HG03575 (cell line): ENCODE results near the gene TMEM132A.
"Not testable (repeated sequence)": the region's sequence is repeated elsewhere in the genome, so short reads cannot be mapped to it uniquely, and the experiment has no call there.

ENCODE experiments used
- ATAC-seq: cut with Tn5 transposase; IDR thresholded peaks from one replicate; pipeline ENCODE4 v1.9.1; 2021; ENCODE audit not compliant: unreplicated experiment, insufficient number of reproducible peaks, low FRiP score; ENCODE audit errors: extremely low read depth

TMEM132A gene

DNA sequence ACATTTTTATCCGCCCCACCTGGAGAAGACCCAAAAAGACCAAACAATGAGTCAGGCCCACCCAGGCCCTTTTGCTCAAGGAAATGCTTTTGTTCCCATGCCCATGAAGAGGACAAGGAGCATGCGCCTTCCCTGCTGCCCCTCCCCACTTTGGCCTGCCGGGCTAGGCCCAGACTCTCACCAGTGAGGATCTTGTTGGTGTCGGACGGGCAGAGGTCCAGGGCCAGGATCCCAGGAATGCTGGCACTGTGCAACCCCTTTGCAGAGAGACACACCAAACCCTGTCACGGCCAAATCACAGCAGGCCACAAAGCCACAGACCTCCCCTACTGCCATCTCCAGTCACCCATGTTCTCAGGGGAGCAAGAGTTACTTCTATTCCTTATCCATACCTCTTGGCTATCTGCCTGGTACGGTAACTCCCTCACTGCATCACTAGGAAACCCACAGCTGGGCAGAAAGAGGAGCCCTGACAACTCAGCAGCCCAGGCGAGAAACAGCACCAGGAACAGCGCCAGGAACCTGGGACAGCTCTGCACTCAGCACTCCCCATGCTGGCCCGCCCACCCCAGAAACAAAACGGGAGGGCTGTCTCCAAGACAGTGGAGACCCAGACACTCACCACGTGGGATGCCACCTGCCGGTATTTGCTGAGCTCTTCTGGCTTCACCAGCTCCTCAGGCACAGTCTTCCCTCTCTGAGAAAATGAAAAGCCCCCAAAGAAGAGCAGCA lies 23.4 kb upstream of the TMEM132A start:
- ATAC-seq: no peak

DNA sequence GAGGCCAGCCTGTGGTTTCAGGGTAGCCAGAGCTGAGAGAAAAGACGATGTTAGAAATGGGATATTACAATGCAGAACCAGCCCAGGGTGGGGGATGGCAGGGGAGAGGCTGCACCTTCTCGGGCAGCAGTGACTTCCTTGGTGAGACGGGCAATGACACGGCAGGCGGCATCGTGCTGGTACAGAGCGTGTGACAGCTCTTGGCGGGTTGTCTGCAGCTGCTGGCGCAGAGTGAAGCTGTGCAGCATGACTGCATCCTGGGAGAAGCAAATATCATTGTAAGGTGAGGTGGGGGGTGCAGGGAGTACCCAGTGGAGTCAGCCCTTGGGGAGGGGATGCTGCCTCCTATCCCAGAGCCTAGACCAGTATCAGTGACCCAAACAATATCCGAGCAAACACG lies 21.6 kb upstream of the TMEM132A start:
- ATAC-seq: no peak

GRCh38 chr11:60905047-60905446 lies 19.2 kb upstream of the TMEM132A start:
- no peak for ATAC-seq

GRCh38 chr11:60905551-60906113 lies 18.6 kb upstream of the TMEM132A start:
- no peak for ATAC-seq

DNA sequence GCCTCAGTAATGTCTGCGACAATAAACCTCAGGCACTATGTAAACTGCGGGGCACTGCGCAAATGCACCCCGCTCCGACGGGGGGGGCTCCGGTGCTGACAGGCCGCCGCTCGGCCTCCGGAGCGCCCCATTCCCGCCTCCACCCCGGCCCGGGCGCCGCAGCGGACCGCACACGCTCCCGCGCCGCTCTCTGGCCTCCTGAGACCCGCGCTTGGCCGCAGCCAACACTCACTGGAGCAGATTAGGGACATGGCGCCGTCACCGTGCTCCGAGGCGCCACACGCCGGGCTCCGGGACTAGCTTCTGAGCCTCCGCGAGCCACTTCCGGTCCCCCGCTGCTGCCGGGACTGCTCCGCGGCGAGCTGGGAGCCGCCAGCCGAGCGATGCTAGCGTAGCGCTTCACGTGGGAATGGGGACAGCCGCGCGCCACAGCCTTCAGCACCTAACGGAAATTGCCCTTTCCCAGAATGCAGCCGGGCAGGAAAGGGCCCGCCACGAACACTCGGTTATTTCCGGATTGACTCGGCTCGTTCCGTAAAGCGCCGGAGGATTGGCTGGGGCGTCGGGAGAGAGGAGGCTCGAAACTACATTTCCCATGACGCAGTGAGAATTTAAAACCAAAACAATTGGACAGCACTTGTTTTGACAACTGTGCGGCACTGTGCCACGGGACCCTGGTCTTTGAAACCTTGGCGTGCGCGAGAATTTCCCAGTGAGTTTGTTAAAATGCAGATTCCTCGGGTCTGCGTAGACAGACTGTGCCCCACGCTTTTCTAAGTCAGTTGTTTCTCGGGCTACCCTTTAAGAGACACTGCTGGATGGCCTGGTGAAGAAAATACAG lies 17.9 kb upstream of the TMEM132A start, which contains the start of gene PRPF19:
Gene PRPF19, minus strand, starts transcription at position 454 of the 841 bp plus-strand sequence. Its CDS starts 203 bp downstream, at position 251.
- ATAC-seq: peak; percentile 44

- no peak for ATAC-seq
These were observed 15.5 kb upstream of the TMEM132A start for GRCh38 chr11:60908803-60909202.

- not testable (repeated sequence) for ATAC-seq
These were observed 14.5 kb upstream of the TMEM132A start for GRCh38 chr11:60909680-60910280.

DNA sequence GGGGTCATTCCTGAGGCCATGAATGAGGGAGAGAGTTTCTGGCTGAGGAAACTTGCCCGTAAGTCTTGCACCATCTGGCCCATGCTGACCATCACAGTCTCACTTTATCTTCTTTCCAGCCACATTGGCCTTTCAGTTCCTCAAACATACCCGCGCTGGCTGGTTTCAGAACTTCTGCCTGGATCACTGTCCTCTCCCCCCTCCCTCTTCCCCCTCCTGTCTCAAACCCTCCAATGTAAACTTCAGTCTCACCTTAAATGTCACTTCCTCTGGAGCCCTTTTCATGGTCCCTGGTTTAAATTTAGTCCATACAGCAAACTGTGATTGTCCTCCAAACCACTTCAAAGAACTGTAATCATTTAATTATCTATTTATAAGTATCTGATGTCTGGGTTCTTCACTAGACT lies 14.0 kb upstream of the TMEM132A start:
- no peak for ATAC-seq

GRCh38 chr11:60910711-60911380 lies 13.4 kb upstream of the TMEM132A start:
- ATAC-seq: no peak

- no peak for ATAC-seq
These were observed 11.9 kb upstream of the TMEM132A start for GRCh38 chr11:60912223-60912850.

DNA sequence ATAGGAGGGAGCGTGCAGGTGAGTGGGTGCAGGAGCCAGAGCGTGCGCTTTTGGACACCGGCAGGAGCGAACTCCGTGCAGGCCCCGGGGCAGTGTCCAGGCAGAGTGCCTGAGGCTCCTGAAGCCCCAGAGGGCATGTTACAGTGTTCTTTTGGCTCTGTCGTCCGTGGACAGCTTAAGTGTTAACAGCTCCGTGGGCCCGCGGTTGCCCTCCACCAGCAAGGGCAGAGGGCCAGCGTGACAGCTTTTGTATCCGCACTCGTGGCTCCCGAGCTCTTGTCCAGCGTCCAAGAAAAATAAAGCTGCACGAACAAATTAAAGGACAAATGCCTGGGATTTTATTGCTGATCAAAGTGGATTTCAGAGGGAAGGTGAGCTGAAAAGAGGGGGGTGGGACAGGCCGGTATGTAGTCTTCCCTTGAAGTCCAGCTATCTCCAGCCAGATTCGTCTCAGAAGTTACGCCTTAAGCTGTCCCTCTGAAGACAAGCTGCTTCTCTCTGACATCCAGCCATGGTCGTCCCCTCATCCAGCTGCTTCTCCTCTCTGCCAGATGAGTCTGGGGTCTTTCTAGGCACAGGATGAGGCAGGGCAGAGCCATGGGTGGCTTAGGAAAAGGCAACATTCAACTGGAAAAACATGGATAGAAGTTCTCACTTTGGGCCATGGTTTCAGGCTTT lies 11.3 kb upstream of the TMEM132A start:
- ATAC-seq: no peak

DNA sequence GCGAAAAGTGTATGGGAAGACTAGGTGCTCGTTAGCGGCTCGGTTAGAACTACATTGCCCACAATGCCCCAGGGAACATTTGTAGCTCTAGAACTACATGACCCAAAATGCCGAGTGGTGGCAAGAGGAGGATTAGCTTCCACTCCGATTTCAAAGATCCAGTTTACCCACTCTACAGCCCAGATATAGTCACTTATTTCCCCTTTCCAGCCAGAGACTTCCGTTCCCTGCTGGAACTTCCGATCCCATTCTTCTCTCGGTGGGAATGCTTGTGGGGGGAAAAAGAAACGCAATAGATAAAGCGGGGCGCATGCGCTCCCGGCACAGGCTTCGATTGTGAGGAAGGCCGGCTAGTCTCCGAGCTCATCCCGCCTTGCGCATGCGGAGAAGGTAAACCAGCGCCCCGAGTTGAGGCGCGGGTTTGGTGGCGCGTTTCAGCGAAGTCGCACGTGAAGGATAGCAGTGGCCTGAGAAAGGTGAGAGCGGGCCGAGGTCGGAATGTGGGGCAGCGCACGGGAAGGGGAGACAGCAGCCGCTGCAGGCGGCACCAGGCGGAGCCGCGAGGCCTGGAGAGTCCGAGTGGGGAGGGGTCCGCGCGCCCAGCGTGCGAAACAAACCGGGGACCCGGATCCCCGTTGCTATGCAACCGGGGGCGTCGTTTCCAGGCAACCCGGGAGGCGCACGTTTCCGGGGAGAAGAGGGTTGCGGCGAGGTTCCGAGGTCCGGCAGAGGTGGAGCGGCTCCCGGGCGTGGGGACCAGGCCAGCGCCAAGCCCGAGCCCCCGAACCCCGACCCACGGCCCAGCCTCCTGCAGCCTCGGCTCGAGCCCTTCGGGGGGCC lies 10.2 kb upstream of the TMEM132A start, which contains the start of gene TMEM109:
Gene TMEM109, plus strand, starts transcription at position 366 of the 840 bp plus-strand sequence. CDS start 5,536 bp downstream, outside the sequence.
- peak; percentile 25 for ATAC-seq

DNA sequence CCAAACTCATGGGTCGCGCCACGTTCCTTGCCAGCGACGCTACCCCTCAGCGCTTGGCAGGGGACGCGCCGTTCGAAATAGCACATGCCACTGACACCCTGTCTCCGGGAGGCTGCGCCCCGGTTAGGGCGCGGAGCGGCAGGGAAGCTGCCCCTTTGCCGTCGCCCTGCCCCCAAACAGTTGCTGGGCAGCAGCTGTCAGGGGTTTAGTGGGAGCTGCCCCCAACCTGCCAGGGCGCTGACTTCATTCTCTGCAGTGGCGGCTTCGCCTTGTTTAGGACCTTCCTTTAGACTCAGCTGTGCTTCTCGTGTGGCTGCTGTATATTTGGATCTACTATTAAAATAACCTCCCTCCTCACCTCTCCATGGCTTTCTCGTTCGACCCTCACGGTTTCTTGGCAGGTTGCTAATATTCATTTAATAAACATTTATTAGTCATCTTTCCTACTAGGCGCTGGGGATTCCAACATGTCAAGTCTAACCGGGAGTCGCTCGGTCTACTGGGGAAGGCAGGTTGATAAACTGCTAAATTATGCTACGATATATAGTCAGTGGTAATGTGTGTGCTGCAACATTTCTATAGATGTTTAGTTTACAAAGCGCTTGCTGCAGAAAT lies 9.5 kb upstream of the TMEM132A start:
- no peak for ATAC-seq

DNA sequence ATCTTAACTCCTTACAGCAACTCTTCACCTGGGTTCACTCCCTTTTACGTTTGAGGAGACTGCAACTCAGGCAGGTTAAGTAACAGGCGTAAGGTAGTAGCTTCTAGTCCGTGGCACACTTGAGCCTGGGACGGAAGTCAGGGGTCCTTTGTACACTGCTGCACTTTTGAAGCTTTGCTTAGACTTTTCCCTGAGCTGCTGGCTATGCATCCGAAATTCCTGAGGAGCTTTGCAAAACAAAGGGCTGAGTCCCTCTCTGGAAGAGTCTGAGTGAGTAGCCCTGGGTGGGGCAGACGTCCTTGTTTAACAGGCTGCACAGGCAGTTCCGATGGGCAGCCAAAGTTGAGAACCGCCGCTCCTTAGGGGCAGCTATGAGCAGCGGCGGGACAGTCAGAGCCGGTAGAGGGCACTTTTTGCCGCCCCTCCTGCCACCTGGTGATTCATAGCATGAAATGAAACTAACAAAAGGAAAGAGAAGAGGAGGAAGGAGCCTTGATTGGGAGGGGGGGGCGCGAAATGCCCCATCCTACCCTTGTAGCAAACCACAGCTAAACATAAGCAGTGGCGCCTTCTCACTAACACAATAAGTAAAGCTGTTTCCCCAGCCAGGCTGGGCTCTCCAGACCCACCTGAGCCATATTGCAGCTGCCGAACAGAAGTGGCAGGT lies 8.9 kb upstream of the TMEM132A start:
- ATAC-seq: no peak

- no peak for ATAC-seq
These were observed 7.5 kb upstream of the TMEM132A start for GRCh38 chr11:60916669-60917206.

DNA sequence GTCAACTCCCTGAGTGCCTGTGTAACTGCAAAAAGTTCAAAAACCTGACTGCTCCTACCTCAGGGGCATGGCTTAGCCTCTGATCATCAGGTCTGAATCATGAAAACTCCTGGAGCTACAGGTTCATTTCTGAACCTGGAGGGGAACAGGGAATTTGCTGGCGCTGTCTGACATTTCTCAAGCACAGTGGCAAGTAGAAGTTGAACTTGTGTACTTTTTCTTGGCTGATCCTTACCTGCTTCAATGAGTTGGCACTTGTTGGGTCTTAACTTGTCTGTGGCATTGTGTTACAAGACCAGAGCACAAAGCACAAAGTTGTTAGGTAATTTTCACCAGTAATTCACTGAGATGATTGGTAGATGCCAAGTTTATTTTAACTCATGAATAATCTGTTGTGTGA lies 7.0 kb upstream of the TMEM132A start:
- ATAC-seq: no peak
